ENCODE measurements around the gene PPP1R3F.

DNA sequence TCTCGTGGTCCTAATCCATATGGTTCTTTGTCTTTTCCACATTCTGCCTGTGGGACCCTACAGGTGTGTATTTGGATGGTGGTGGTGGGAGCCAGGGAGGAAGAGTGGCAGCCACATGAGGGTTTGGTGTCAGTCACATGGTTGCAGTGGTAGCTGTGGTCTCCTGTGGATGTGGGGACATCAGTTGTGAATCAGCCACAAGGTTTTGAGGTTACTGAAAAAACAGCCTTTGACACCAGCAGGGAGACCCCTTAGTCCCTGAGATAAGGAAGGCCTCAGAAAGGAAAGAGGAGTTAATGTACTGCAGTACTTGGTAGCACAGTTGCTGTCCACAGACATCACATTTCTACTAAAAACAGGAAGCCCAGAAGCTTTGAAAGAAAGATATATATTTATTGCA is 18.1 kb downstream of the PPP1R3F start:
- TF ChIP-seq POLR2AphosphoS5 (IDR thresholded peaks at IDR 0.05; ENCODE audit: borderline replicate concordance, low read depth, low read length), result no peak
- no peak for TF ChIP-seq EZH2 (IDR thresholded peaks at IDR 0.05)

Data from SK-N-MC (cell line).